ENCODE data around the gene DRG2. TPM values are rescaled to one million over a fixed set of nuclear protein-coding genes. Genes with fewer than 3 reads are reported as not detected.

DRG2 gene
- total RNA-seq = 35.1 TPM
- long read RNA-seq, transcript DRG2-201 (13 exons, 1,964 nt) = major isoform, 35 of 52 reads
- long read RNA-seq, partial matches to known transcripts = 5 of 52 reads
- long read RNA-seq, other reads (novel, unspliced or antisense) = 11 of 52 reads

- peak; percentile 17 for TF ChIP-seq CTCF (IDR thresholded peaks at IDR 0.05)
- intact Hi-C loops (cut with DNase I) = no loop called here
- Histone ChIP-seq H3K27me3 (no peaks in the 10 kb centered on the region), H3K4me3 (peak within 1 kb of the TSS; percentile 97), H3K4me1 (peaks cover 9% of the 10 kb centered on the region), H3K36me3 (peaks cover 8% of the 10 kb centered on the region), H3K9me3 (no peaks in the 10 kb centered on the region), H3K27ac (peak within 1 kb of the TSS; percentile 88)
- DNase-seq = peak; percentile 94
- peak; percentile 100 for ATAC-seq
Observed at GRCh38 chr17:18087610-18088491, at the start of gene DRG2. DRG2 (plus strand) TSS chr17:18087948; CDS start chr17:18088024, 76 bp downstream.

GRCh38 chr17:18038149-18038850 lies 49.4 kb upstream of the DRG2 start:
- intact Hi-C loops (cut with DNase I) = no loop called here
- peaks cover 29% of the 10 kb centered on the region for H3K4me1 ChIP-seq

GRCh38 chr17:18038861-18039534 lies 48.8 kb upstream of the DRG2 start, which contains the start of the genes ATPAF2 and GID4:
ATPAF2 (minus strand) TSS chr17:18039168; CDS start chr17:18039013, 155 bp downstream.
GID4 (plus strand) TSS chr17:18039408; CDS start chr17:18039465, 57 bp downstream.
- Histone ChIP-seq H3K27ac (peak within 1 kb of the TSS; percentile 70), H3K36me3 (no peaks in the 10 kb centered on the region), H3K4me3 (peak within 1 kb of the TSS; percentile 94), H3K9me3 (no peaks in the 10 kb centered on the region), H3K27me3 (no peaks in the 10 kb centered on the region), H3K4me1 (peaks cover 28% of the 10 kb centered on the region)
- peak; percentile 98 for ATAC-seq
- DNase-seq = peak; percentile 100
- no peak for TF ChIP-seq CTCF (IDR thresholded peaks at IDR 0.05)
- intact Hi-C loops (cut with DNase I) = no loop called here

More at GRCh38 chr17:18038149-18038850, 49.4 kb upstream of the DRG2 start:
- ATAC-seq (no peak), DNase-seq (no peak)
- H3K27ac ChIP-seq = peak overlapping the region; percentile 65
- H3K9me3 ChIP-seq = no peaks in the 10 kb centered on the region
- peak overlapping the region; percentile 94 for H3K4me3 ChIP-seq
- H3K36me3 ChIP-seq = no peaks in the 10 kb centered on the region
- TF ChIP-seq CTCF (IDR thresholded peaks at IDR 0.05) = no peak
- H3K27me3 ChIP-seq = no peaks in the 10 kb centered on the region

GRCh38 chr17:18039535-18040260 lies 48.0 kb upstream of the DRG2 start:
- Histone ChIP-seq H3K4me1 (peaks cover 28% of the 10 kb centered on the region), H3K4me3 (peak overlapping the region; percentile 94), H3K9me3 (no peaks in the 10 kb centered on the region), H3K27ac (peak overlapping the region; percentile 70), H3K36me3 (no peaks in the 10 kb centered on the region), H3K27me3 (no peaks in the 10 kb centered on the region)
- intact Hi-C loops (cut with DNase I) = no loop called here
- TF ChIP-seq CTCF (IDR thresholded peaks at IDR 0.05) = no peak
- DNase-seq = peak; percentile 69
- ATAC-seq = peak; percentile 41

Data from upper lobe of right lung (tissue), 1 donor.